HG02840 (cell line): ENCODE measurements around the gene ADGB.

Experiments used
- ATAC-seq: cut with Tn5 transposase; IDR thresholded peaks from one replicate; pipeline ENCODE4 v1.9.1; 2021; ENCODE audit warnings: mild to moderate bottlenecking, moderate library complexity, moderate number of reproducible peaks; ENCODE audit not compliant: unreplicated experiment, low FRiP score

The ADGB gene

DNA sequence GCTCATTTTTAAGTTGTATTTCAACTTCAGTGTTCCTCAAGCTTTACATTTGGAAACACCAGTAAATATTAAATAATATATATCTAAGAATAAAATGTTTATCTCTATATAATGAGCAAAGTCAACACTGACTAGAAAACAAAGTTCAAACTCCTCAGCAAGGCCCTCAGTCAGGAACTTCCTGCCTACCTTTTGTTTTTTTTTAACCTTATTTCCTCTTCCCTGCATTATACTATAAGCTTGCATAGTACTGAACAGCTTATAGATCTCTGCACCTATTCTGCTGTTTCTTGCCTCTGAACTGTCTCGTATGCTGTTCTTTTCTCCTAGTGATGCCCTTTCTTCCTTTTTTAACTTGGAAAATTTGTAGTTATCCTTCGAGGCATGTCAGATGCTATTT, 29.6 kb downstream of the ADGB start:
- no peak for ATAC-seq

DNA sequence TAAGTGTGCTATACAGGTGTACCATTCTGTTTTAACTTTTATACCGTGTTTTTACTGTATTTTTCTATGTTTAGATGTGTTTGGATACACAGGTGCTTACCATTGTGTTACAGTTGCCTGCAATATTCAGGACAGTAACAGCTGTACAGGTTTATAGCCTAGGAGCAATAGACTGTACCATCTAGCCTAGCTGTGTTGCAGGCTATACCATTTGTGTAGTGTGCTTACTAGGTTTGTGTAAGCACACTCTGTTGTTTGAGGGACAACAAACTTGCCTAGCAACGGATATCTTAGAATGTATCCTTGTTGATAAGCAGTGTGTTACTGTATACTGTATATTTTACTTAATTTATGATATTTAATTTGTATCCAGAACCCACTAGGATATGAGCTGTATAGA, 35.2 kb downstream of the ADGB start:
- ATAC-seq: no peak

- ATAC-seq: no peak
Observed at GRCh38 chr6:146635165-146635564, 36.4 kb downstream of the ADGB start.

- no peak for ATAC-seq
Observed at GRCh38 chr6:146636481-146636880, 37.7 kb downstream of the ADGB start.

GRCh38 chr6:146642921-146643320, 44.1 kb downstream of the ADGB start:
- ATAC-seq: no peak

- ATAC-seq: no peak
Observed at GRCh38 chr6:146650799-146651481, 52.2 kb downstream of the ADGB start.

GRCh38 chr6:146651482-146651863, 52.7 kb downstream of the ADGB start:
- ATAC-seq: no peak

GRCh38 chr6:146657432-146657831, 58.7 kb downstream of the ADGB start:
- ATAC-seq: no peak

GRCh38 chr6:146664871-146665360, 66.1 kb downstream of the ADGB start:
- no peak for ATAC-seq

- no peak for ATAC-seq
Observed at GRCh38 chr6:146666909-146667308, 68.1 kb downstream of the ADGB start.

- ATAC-seq: no peak
Observed at GRCh38 chr6:146670161-146670560, 71.4 kb downstream of the ADGB start.

DNA sequence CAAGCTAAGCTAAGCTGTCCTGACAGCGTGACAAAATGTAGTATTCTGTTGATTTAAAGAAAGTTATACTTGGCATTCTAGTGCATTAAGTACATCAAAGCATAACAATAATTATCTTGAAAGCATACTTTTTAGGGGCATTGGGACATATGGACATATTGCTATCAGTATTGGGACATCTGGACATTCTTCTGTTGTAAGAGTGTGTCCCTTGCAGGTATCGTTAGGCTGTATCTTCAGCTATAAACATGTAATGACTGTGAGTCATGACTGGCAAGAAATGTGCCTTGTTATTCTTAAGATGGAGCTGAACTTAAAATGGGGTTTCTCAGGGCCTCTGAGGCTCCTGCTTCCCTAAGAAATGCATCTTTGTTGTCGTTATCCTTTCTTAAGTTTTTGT, 74.3 kb downstream of the ADGB start:
- ATAC-seq: no peak

- ATAC-seq: no peak
Observed at GRCh38 chr6:146679386-146679785, 80.6 kb downstream of the ADGB start.

GRCh38 chr6:146682919-146683318, 84.1 kb downstream of the ADGB start:
- no peak for ATAC-seq

- no peak for ATAC-seq
Observed at GRCh38 chr6:146689806-146690205, 91.0 kb downstream of the ADGB start.

GRCh38 chr6:146693342-146693741, 94.6 kb downstream of the ADGB start:
- ATAC-seq: no peak

GRCh38 chr6:146697921-146698320, 99.1 kb downstream of the ADGB start:
- no peak for ATAC-seq

DNA sequence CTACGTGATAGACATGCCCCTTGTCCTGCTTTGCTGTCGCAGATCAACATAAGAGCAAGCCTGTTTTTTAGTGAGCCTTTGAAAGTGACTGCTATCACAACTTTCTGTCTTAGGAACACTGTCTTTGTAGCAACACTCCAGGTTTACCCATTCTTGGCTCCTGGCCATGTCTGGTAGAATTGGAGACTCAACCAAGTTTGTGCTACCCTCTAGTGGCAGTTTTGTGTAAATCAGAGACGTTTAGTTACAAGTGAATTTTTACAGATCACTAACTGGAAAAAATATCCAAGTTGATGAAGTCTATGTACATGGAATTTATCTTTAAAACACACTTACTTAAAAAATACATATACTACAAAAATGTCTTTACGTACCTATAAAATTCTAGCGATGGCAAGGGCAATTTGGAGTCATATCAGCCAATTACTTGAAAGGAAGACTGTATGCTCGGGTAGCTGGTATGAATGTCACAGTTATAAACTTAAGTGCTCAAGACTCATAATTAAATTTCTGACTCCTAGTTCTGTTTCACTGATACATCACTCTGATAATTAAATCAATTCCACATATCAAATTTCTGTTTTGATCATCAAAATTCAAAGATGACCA, 101.4 kb downstream of the ADGB start:
- ATAC-seq: no peak

GRCh38 chr6:146701632-146702031, 102.9 kb downstream of the ADGB start:
- ATAC-seq: no peak

- ATAC-seq: no peak
Observed at GRCh38 chr6:146709036-146709622, 110.4 kb downstream of the ADGB start.

GRCh38 chr6:146719387-146719786, 120.6 kb downstream of the ADGB start:
- ATAC-seq: no peak

DNA sequence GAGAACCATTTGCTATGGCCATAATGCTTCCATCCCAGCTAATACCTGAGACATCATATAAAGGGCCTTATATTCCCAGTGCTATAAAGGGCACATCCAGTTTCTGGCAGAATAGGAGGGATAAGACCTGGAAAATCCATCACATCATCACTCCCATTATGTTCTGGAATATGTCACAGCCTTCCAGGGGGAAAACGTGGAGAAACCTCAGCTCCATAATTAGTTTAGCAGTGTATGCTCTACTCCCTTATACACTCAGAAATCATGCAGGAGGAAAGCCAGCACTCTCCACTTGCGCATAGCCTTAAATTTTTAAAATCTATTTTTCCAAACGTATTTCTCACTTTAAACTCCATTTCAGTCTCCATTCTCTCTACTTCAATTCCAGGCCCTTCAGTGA, 140.9 kb downstream of the ADGB start:
- no peak for ATAC-seq
